ENCODE measurements around the gene PLB1. TPM values are rescaled to one million over a fixed set of nuclear protein-coding genes. Genes with fewer than 3 reads are reported as not detected.

PLB1 gene
- total RNA-seq, 2 experiments from 2014 or later: not detected

DNA sequence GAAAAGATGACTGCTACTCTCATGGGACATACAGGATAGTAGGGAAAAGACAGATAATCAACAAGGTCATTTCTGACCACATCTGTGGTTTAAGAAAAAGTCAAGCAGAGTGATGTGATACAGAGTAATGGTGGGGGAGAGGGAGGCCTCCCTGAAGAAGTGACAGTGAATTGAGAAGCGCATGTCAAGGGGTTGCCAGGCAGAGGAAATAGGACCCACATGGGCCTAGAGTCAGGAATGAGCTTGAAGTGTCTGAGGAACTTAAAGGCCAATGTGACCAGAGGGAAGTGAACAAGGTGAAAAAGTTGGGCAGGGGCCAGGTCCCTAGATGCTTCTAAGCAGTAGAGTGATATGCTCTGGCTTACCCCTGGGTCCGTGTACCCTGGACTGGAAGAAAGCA lies 142.2 kb downstream of the PLB1 start:
- no TSS peak for BruUV-seq (replicated peaks)
- no peak for TF ChIP-seq EZH2phosphoT487 (IDR thresholded peaks at IDR 0.05; ENCODE audit: borderline replicate concordance, low read depth, low read length)
- H3K4me2 ChIP-seq (ENCODE audit: low read length): no peak overlapping the region
- H4K20me1 ChIP-seq (ENCODE audit: insufficient read depth, low read length): no peaks in the 10 kb centered on the region
- H3K9me3 ChIP-seq (ENCODE audit: low read length): no peaks in the 10 kb centered on the region
- H3K9me2 ChIP-seq (ENCODE audit: insufficient read depth, low read length): no peaks in the 10 kb centered on the region
- H2AFZ ChIP-seq (ENCODE audit: low read length): no peak overlapping the region
- H3K4me3 ChIP-seq (ENCODE audit: low read depth, low read length, poor library complexity, severe bottlenecking): no peak overlapping the region
- POLR2A ChIA-PET: interaction anchor here (0.6 kb wide), 1 partner anchor 196 kb away, joined by 9 read pairs; no protein-coding TSS in a partner anchor
- no peak for DNase-seq (ENCODE audit: low spot score)
- H3K4me1 ChIP-seq (ENCODE audit: insufficient read depth, low read length, poor library complexity, severe bottlenecking): no peaks in the 10 kb centered on the region
- H3K27ac ChIP-seq (ENCODE audit: low read depth, low read length, poor library complexity, severe bottlenecking): no peak overlapping the region
- CTCF ChIA-PET (ENCODE audit: unreplicated experiment): no interaction called here
- H3K36me3 ChIP-seq (ENCODE audit: insufficient read depth, low read length): no peaks in the 10 kb centered on the region
- no peaks in the 10 kb centered on the region for H3K79me2 ChIP-seq (ENCODE audit: insufficient read depth, low read depth, low read length)
- intact Hi-C loops (cut with micrococcal nuclease; ENCODE audit: unreplicated experiment): no loop called here

DNA sequence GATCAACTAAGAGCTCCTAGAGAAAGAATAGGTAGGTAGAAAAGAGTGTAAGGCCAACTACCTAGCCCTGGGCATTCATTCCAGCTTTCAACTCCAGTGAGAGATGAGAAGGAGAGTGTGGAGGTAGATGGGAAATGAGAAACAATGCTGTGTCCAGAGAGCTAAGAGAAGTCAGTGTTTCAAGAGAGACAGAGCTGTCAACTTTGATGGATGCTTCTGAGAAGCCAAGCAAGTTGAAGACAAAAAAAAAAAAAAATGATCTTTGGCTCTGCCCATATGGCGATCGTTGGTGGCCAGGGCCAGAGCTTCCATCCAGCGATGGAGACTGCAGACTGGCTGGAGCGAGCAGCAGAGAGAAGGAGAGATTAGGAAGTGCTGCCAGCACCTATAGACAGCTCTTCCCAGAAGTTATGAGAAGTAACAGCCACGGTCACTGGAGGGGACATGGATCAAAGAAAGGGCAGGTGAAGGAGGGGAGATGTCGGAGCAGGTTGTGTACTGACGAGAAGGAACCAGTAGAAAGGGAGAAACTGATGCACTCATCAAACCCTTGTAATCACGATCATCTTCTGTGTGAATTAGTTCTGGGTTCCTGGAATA lies 143.3 kb downstream of the PLB1 start:
- TF ChIP-seq, protein P1, sequence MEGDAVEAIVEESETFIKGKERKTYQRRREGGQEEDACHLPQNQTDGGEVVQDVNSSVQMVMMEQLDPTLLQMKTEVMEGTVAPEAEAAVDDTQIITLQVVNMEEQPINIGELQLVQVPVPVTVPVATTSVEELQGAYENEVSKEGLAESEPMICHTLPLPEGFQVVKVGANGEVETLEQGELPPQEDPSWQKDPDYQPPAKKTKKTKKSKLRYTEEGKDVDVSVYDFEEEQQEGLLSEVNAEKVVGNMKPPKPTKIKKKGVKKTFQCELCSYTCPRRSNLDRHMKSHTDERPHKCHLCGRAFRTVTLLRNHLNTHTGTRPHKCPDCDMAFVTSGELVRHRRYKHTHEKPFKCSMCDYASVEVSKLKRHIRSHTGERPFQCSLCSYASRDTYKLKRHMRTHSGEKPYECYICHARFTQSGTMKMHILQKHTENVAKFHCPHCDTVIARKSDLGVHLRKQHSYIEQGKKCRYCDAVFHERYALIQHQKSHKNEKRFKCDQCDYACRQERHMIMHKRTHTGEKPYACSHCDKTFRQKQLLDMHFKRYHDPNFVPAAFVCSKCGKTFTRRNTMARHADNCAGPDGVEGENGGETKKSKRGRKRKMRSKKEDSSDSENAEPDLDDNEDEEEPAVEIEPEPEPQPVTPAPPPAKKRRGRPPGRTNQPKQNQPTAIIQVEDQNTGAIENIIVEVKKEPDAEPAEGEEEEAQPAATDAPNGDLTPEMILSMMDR (conservative IDR thresholded peaks at IDR 0.05; ENCODE audit: low read length): no peak
- no peak for TF ChIP-seq EZH2phosphoT487 (IDR thresholded peaks at IDR 0.05; ENCODE audit: borderline replicate concordance, low read depth, low read length)
- Histone ChIP-seq H3K4me2 (ENCODE audit: low read length) (no peak overlapping the region), H2AFZ (ENCODE audit: low read length) (no peak overlapping the region), H3K4me1 (ENCODE audit: insufficient read depth, low read length, poor library complexity, severe bottlenecking) (no peaks in the 10 kb centered on the region), H3K4me3 (ENCODE audit: low read depth, low read length, poor library complexity, severe bottlenecking) (no peak overlapping the region), H3K9me3 (ENCODE audit: low read length) (no peaks in the 10 kb centered on the region), H3K9me2 (ENCODE audit: insufficient read depth, low read length) (no peaks in the 10 kb centered on the region), H3K27ac (ENCODE audit: low read depth, low read length, poor library complexity, severe bottlenecking) (no peak overlapping the region), H4K20me1 (ENCODE audit: insufficient read depth, low read length) (no peaks in the 10 kb centered on the region), H3K36me3 (ENCODE audit: insufficient read depth, low read length) (no peaks in the 10 kb centered on the region), H3K79me2 (ENCODE audit: insufficient read depth, low read depth, low read length) (no peaks in the 10 kb centered on the region)
- no TSS peak for BruUV-seq (replicated peaks)
- intact Hi-C loops (cut with micrococcal nuclease; ENCODE audit: unreplicated experiment): no loop called here
- no peak for DNase-seq (ENCODE audit: low spot score)
- POLR2A ChIA-PET: interaction anchor here (0.6 kb wide), 1 partner anchor 776 kb away, joined by 3 read pairs; no protein-coding TSS in a partner anchor
- CTCF ChIA-PET (ENCODE audit: unreplicated experiment): no interaction called here

DNA sequence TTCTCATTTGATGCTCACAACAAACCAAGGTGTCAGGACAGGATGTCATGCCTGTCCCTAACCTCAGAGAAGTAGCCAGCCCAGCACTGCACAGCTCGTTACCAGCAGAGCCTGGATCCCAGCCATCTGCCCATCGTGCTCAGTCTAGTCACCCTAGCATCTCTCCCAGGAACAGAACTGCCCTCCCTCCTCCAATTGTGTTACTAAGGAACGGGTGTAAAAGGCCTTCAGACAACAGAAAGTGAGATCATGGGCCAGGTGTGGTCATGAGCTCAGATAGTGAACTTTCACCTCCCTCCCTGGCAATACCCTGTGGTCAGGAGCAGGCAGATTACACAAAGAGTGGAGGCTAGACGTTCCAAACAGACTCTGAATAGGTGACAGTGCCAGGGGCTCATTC lies 144.0 kb downstream of the PLB1 start:
- no TSS peak for BruUV-seq (replicated peaks)

More for the DNA sequence above, 144.0 kb downstream of the PLB1 start:
- H3K27ac ChIP-seq (ENCODE audit: low read depth, low read length, poor library complexity, severe bottlenecking): no peak overlapping the region
- no peaks in the 10 kb centered on the region for H3K36me3 ChIP-seq (ENCODE audit: insufficient read depth, low read length)
- H3K9me3 ChIP-seq (ENCODE audit: low read length): no peaks in the 10 kb centered on the region
- H4K20me1 ChIP-seq (ENCODE audit: insufficient read depth, low read length): no peaks in the 10 kb centered on the region
- POLR2A ChIA-PET: no interaction called here
- CTCF ChIA-PET (ENCODE audit: unreplicated experiment): no interaction called here
- no peaks in the 10 kb centered on the region for H3K9me2 ChIP-seq (ENCODE audit: insufficient read depth, low read length)
- no peak overlapping the region for H3K4me2 ChIP-seq (ENCODE audit: low read length)
- H2AFZ ChIP-seq (ENCODE audit: low read length): no peak overlapping the region
- DNase-seq (ENCODE audit: low spot score): no peak
- intact Hi-C loops (cut with micrococcal nuclease; ENCODE audit: unreplicated experiment): no loop called here
- H3K4me3 ChIP-seq (ENCODE audit: low read depth, low read length, poor library complexity, severe bottlenecking): no peak overlapping the region
- H3K79me2 ChIP-seq (ENCODE audit: insufficient read depth, low read depth, low read length): no peaks in the 10 kb centered on the region
- no peaks in the 10 kb centered on the region for H3K4me1 ChIP-seq (ENCODE audit: insufficient read depth, low read length, poor library complexity, severe bottlenecking)
- TF ChIP-seq EZH2phosphoT487 (IDR thresholded peaks at IDR 0.05; ENCODE audit: borderline replicate concordance, low read depth, low read length): no peak
- TF ChIP-seq, protein P1 (conservative IDR thresholded peaks at IDR 0.05; ENCODE audit: low read length): no peak
